K562 (cell line): ENCODE measurements around the gene GINS3. TPM values are rescaled to one million over a fixed set of nuclear protein-coding genes. Genes with fewer than 3 reads are reported as not detected.

Source experiments
- ATAC-seq: fragments of 200-7000 bp; cut with Tn5 transposase; 3 replicates; pipeline ENCODE4 v1.9.1; 2020; ENCODE audit warnings: moderate library complexity
- BruUV-seq: library from RNA; stranded (reverse); fragments of 400-500 nt; replicated peaks from 2 replicates; lab custom pipeline; 2021; lab: Mats Ljungman, UMichigan
- CTCF ChIA-PET: fragments of 300-600 bp; formaldehyde crosslinking; extraction: SDS; loops from one replicate; lab custom pipeline; 2021; ENCODE audit warnings: low intra/inter-chr PET ratio; lab: Yijun Ruan, JAX
- POLR2A ChIA-PET: fragments of 300-600, 350-650 bp; sonication (Branson Sonifier 250); formaldehyde crosslinking; extraction: SDS; loops from one replicate; lab custom pipeline; 2021; ENCODE audit warnings: antibody characterized with exemption, inconsistent platforms; lab: Yijun Ruan, JAX
- DNase-seq, 4 experiments: peaks; one replicate each; pipeline versions ENCODE4 v3.0.0 to v3.0.0-alpha.2; 2011 to 2018; ENCODE audit warnings: low spot score in 3 of 4, mixed read lengths in 3 of 4; ENCODE audit errors: extremely low read depth in 1 of 4
- FAIRE-seq: peaks from 2 replicates; lab custom pipeline; 2011; peaks lifted over from hg19 to GRCh38; lab: Jason Lieb, UNC
- H2AFZ ChIP-seq: 2 replicates; pipeline ENCODE4 v1.6.0; 2011; ENCODE audit warnings: low read depth, low read length, control low read depth, inconsistent platforms
- H3K27ac ChIP-seq: fragments of 200-600 bp; 3 replicates; pipeline ENCODE4 v1.8.0; 2011; ENCODE audit warnings: low read depth, mild to moderate bottlenecking, control low read depth, inconsistent platforms, low read length, moderate library complexity, mixed read lengths; ENCODE audit errors: extremely low read depth
- H3K27me3 ChIP-seq, 2 experiments: fragments of 300-600 bp in 1 of 2; 2 replicates in 1 of 2; 3 replicates in 1 of 2; pipeline versions ENCODE4 v1.6.0 to v1.8.0; 2011; ENCODE audit warnings: inconsistent platforms in 2 of 2, low read length in 2 of 2, mild to moderate bottlenecking in 1 of 2, mixed read lengths in 1 of 2, moderate library complexity in 1 of 2; ENCODE audit not compliant: control insufficient read depth in 2 of 2, insufficient read depth in 2 of 2
- H3K36me3 ChIP-seq: fragments of 300-600 bp; 3 replicates; pipeline ENCODE4 v1.8.0; 2011; ENCODE audit warnings: mild to moderate bottlenecking, low read length, inconsistent platforms; ENCODE audit not compliant: control insufficient read depth, insufficient read depth
- H3K4me1 ChIP-seq, 2 experiments: fragments of 200-600 bp in 1 of 2; replicated peaks in 1 of 2; 2 replicates in 1 of 2; 3 replicates in 1 of 2; pipeline versions ENCODE4 v1.5.1 to v1.8.0; 2011; ENCODE audit warnings: inconsistent platforms in 2 of 2, low read length in 2 of 2, mild to moderate bottlenecking in 1 of 2, mixed read lengths in 1 of 2, moderate library complexity in 1 of 2; ENCODE audit not compliant: control insufficient read depth in 2 of 2, insufficient read depth in 2 of 2
- H3K4me2 ChIP-seq: 2 replicates; pipeline ENCODE4 v1.6.1; 2011; ENCODE audit warnings: low read length, control low read depth, inconsistent platforms, mixed read lengths; ENCODE audit not compliant: insufficient read depth
- H3K4me3 ChIP-seq: fragments of 200-600 bp; sonication (generic), shearing (Covaris generic); 2 replicates; pipeline ENCODE4 v1.5.1; 2016; ENCODE audit warnings: control low read depth, inconsistent platforms
- H3K79me2 ChIP-seq: fragments of 200-600 bp; 3 replicates; pipeline ENCODE4 v1.8.0; 2011; ENCODE audit warnings: low read length, inconsistent platforms; ENCODE audit not compliant: control insufficient read depth, insufficient read depth
- H3K9ac ChIP-seq, 2 experiments: 2 replicates each; pipeline versions ENCODE4 v1.6.0 to v1.6.1; 2011; ENCODE audit warnings: low read depth in 2 of 2, low read length in 2 of 2, control low read depth in 1 of 2, inconsistent platforms in 1 of 2, mild to moderate bottlenecking in 1 of 2, mixed read lengths in 1 of 2; ENCODE audit not compliant: insufficient read depth in 1 of 2
- H3K9me1 ChIP-seq: one replicate; pipeline ENCODE4 v1.6.0; 2011; ENCODE audit warnings: inconsistent platforms, mild to moderate bottlenecking, low read length, moderate library complexity; ENCODE audit not compliant: control insufficient read depth, insufficient read depth
- H3K9me3 ChIP-seq: replicated peaks from 2 replicates; pipeline ENCODE4 v1.5.1; 2011; ENCODE audit warnings: low read depth, low read length, inconsistent platforms; ENCODE audit not compliant: control insufficient read depth, insufficient read depth
- H4K20me1 ChIP-seq: replicated peaks from 2 replicates; pipeline ENCODE4 v1.6.1; 2011; ENCODE audit warnings: low read length, inconsistent platforms, mixed read lengths; ENCODE audit not compliant: control insufficient read depth, insufficient read depth
- ATF2 ChIP-seq: sonication (generic); formaldehyde crosslinking; IDR thresholded peaks from 2 replicates; pipeline ENCODE4 v1.8.1; 2022; ENCODE audit warnings: missing genetic modification reagents
- GATAD2B ChIP-seq: fragments of 450-650 bp; IDR thresholded peaks from 2 replicates; pipeline ENCODE4 v1.6.1; 2017; ENCODE audit warnings: mild to moderate bottlenecking, borderline replicate concordance
- IRF9 ChIP-seq: fragments of 450-650 bp; IDR thresholded peaks from 2 replicates; pipeline ENCODE4 v1.6.1; 2016; ENCODE audit warnings: missing biosample characterization, missing genetic modification characterization
- MLX ChIP-seq, 2 experiments: fragments of 450-650 bp in 1 of 2; sonication (generic) in 1 of 2; formaldehyde crosslinking; conservative IDR thresholded peaks; 2 replicates each; pipeline versions ENCODE4 v1.4.0 to v1.8.1; 2020 to 2022; ENCODE audit warnings: mild to moderate bottlenecking in 1 of 2, missing genetic modification reagents in 1 of 2
- PHB ChIP-seq: fragments of 250-450 bp; sonication (Bioruptor Pico); IDR thresholded peaks from 2 replicates; pipeline ENCODE4 v1.5.0; 2021
- RBM39 ChIP-seq: fragments of 200-400 bp; formaldehyde crosslinking; optimal IDR thresholded peaks from 2 replicates; pipeline ENCODE3; 2018; ENCODE audit warnings: low read depth, low read length
- ZKSCAN3 ChIP-seq: fragments of 250-450 bp; sonication (Bioruptor Pico); IDR thresholded peaks from 2 replicates; pipeline ENCODE4 v1.4.0; 2020
- in situ Hi-C: fragments of 300-500 bp; cut with MboI; formaldehyde crosslinking; loops from 4 replicates; pipeline ENCODE4 v1.15.0; 2018; ENCODE audit warnings: inconsistent platforms, mixed read lengths
- intact Hi-C: fragments of 100-400 bp; cut with micrococcal nuclease; formaldehyde crosslinking; loops from 2 replicates; pipeline ENCODE4 v1.14.2; 2022
- polyA plus RNA-seq, 8 experiments: library from polyadenylated mRNA; depleted of rRNA in 4 of 8; stranded (reverse) in 5 of 8; unstranded in 3 of 8; fragments of >200 nt; fragmentation: Nextera tagmentation in 2 of 8; fragmentation: Illumina TruSeq in 1 of 8; extraction: Ambion mirVana in 2 of 8; extraction: Trizol in 1 of 8; gene quantifications; 2 replicates each; pipeline versions ENCODE4 v1.2.1 to v1.2.3, GENCODE V29; 2011 to 2014; ENCODE audit warnings: inconsistent platforms in 1 of 8, missing spikeins in 1 of 8
- total RNA-seq, 7 experiments: library from RNA; depleted of rRNA in 6 of 7; stranded (reverse); fragments of >200 nt in 6 of 7; fragmentation: Illumina TruSeq in 2 of 7; extraction: Trizol in 2 of 7; gene quantifications; 2 replicates each; pipeline versions ENCODE4 v1.2.1 to v1.2.3, GENCODE V29; 2011 to 2021; ENCODE audit warnings: low replicate concordance in 1 of 7

The GINS3 gene
- total and polyA plus RNA-seq, 9 of the 15 experiments (the other 6 are each of a cell fraction or from before 2014, with no cell fraction given): 17.8 to 31.9 (median 25.4) TPM

- H3K36me3 ChIP-seq: no peaks in the 10 kb centered on the region
- H3K27me3 ChIP-seq: no peaks in the 10 kb centered on the region; a peak in 3 of 5 replicates
- POLR2A ChIA-PET: no interaction called here
- no peaks in the 10 kb centered on the region for H3K9me1 ChIP-seq
- no peaks in the 10 kb centered on the region for H3K9me3 ChIP-seq
- intact Hi-C loops (no loop called here), in situ Hi-C loops (no loop called here)
- FAIRE-seq (no peak), DNase-seq (no peak), ATAC-seq (no peak)
- H3K4me1 ChIP-seq: no peaks in the 10 kb centered on the region
- TF ChIP-seq ATF2 (CRISPR knock-in tag) (no peak), MLX (CRISPR knock-in tag; conservative IDR thresholded peaks at IDR 0.05) (no peak), RBM39 (no peak), PHB (CRISPR knock-in tag) (no peak), IRF9 (tag) (no peak), GATAD2B (no peak), ZKSCAN3 (CRISPR knock-in tag) (no peak)
- TF ChIP-seq, all 486 proteins: peak for 0
- Histone ChIP-seq H2AFZ (no peak overlapping the region), H3K79me2 (no peaks in the 10 kb centered on the region), H4K20me1 (no peaks in the 10 kb centered on the region), H3K27ac (no peak overlapping the region), H3K4me2 (no peak overlapping the region), H3K4me3 (no peak overlapping the region), H3K9ac (no peak overlapping the region)
- BruUV-seq: no TSS peak
- CTCF ChIA-PET: no interaction called here
Observed at GRCh38 chr16:58378401-58378800, 13.9 kb upstream of the GINS3 start.
